Peyer's patch (tissue), 4 donors: ENCODE data around the gene BHMT. TPM values are rescaled to one million over a fixed set of nuclear protein-coding genes. Genes with fewer than 3 reads are reported as not detected.

Source experiments
- DNase-seq, 3 donors: peaks; one replicate each; pipeline ENCODE4 v3.0.0-alpha.2; 2017 to 2019
- H3K27ac ChIP-seq, 4 donors: fragments of 200-600 bp; sonication (generic); one replicate each; pipeline ENCODE4 v1.5.1; 2016 to 2019
- H3K27me3 ChIP-seq, 2 donors: fragments of 200-600 bp; sonication (generic); one replicate each; pipeline ENCODE4 v1.5.1; 2019
- H3K36me3 ChIP-seq, 3 donors: fragments of 200-600 bp; sonication (generic); one replicate each; pipeline ENCODE4 v1.5.1; 2016 to 2019
- H3K4me1 ChIP-seq, 4 donors: fragments of 200-600 bp; sonication (generic); one replicate each; pipeline ENCODE4 v1.5.1; 2016 to 2019
- H3K4me3 ChIP-seq, 4 donors: fragments of 200-600 bp; sonication (generic); 1 replicate in 3 of 4; 2 replicates in 1 of 4; pipeline ENCODE4 v1.5.1; 2016 to 2019; ENCODE audit warnings: mild to moderate bottlenecking in 1 of 4
- H3K9me3 ChIP-seq, 4 donors: fragments of 200-600 bp; sonication (generic); one replicate each; pipeline ENCODE4 v1.5.1; 2016 to 2019; ENCODE audit warnings: mild to moderate bottlenecking in 1 of 4
- POLR2A ChIP-seq, 2 donors: fragments of 450-650 bp; IDR thresholded peaks; one replicate each; pipeline ENCODE4 v1.5.1; 2017; ENCODE audit warnings: antibody characterized with exemption in 2 of 2, mild to moderate bottlenecking in 2 of 2, moderate library complexity in 2 of 2
- total RNA-seq, 4 donors: library from RNA; depleted of rRNA; stranded (reverse); fragments of >200 nt; gene quantifications; one replicate each; pipeline ENCODE4 v1.1.0, GENCODE V29; 2016
- TF ChIP-seq, protein P1 (sequence below), 6 experiments: fragments of 450-650 bp in 4 of 6; fragments of 200-600 bp in 2 of 6; sonication (generic) in 1 of 6; IDR thresholded peaks; one replicate each; pipeline ENCODE4 v1.5.1; 2017 to 2019; ENCODE audit warnings: antibody characterized with exemption in 6 of 6, mild to moderate bottlenecking in 3 of 6, moderate library complexity in 1 of 6

Gene BHMT
- total RNA-seq, 4 donors from 2014 or later = not detected

DNA sequence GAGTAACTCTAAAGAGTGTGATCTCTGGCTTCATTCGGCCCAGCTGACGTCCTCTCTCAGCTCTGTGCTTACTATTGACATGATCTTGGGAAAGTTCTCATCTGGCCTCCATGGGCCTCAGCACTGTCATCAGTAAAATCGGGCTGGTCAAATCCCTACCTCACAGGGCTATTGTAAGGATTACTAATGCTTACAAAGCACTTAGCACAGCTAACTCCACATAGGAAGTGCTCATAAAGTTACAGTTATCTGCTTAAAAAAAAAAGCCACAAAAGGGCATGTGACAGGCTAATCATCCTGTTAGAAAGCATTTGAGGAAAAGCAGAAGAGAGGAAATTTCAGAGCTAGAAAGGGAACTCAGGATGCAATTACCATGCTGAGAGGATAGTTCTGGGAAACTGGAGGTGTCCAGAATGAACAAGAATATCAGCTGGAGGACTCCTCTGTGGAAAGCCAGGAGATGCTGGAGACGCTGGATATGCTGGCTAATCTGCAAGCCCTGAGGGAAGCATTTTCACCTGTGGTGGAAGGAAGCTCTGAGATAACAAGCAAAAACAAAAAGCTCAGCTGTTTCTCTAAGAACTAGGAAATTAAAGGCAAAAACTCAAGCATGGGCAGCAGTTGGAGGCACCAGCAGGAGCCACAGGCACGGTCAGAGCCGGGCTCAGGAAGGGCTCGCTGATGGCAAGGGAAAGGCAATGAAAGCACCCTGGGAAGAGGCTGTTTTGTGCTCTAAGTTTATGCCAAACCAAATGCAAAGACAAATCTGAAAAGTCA lies 4.4 kb upstream of the BHMT start:
- Histone ChIP-seq H3K4me1 (peaks cover 0 to 8% (median 3%) of the 10 kb centered on the region in 4 donors), H3K4me3 (no peak overlapping the region), H3K9me3 (no peaks in the 10 kb centered on the region), H3K27me3 (peaks cover 0 to 13% of the 10 kb centered on the region in 2 donors), H3K27ac (no peak overlapping the region), H3K36me3 (no peaks in the 10 kb centered on the region)
- TF ChIP-seq, protein P1, sequence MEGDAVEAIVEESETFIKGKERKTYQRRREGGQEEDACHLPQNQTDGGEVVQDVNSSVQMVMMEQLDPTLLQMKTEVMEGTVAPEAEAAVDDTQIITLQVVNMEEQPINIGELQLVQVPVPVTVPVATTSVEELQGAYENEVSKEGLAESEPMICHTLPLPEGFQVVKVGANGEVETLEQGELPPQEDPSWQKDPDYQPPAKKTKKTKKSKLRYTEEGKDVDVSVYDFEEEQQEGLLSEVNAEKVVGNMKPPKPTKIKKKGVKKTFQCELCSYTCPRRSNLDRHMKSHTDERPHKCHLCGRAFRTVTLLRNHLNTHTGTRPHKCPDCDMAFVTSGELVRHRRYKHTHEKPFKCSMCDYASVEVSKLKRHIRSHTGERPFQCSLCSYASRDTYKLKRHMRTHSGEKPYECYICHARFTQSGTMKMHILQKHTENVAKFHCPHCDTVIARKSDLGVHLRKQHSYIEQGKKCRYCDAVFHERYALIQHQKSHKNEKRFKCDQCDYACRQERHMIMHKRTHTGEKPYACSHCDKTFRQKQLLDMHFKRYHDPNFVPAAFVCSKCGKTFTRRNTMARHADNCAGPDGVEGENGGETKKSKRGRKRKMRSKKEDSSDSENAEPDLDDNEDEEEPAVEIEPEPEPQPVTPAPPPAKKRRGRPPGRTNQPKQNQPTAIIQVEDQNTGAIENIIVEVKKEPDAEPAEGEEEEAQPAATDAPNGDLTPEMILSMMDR (IDR thresholded peaks at IDR 0.05) = no peak
- TF ChIP-seq POLR2A (IDR thresholded peaks at IDR 0.05) = no peak
- DNase-seq = no peak

DNA sequence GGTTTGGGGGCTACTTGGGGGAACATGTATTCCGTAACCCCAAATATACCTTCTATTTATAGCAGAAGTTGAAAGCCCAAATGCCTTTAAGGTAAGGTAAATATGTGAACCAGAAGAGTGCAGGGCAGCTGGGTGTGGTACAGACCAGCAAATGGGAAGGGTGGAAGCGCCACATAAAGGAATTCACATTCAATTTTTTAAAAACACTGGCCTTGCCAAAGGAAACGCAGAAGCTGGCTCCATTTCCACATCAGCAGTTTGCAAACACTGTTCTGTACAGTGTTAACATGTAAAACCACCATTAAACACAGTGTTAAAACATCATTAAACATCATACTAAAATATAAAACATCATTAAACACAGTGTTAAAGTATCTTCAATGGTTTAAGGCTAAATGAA lies 3.5 kb upstream of the BHMT start:
- no peaks in the 10 kb centered on the region for H3K36me3 ChIP-seq
- no peak overlapping the region for H3K27ac ChIP-seq
- peaks cover 0 to 15% of the 10 kb centered on the region in 2 donors for H3K27me3 ChIP-seq
- H3K9me3 ChIP-seq = no peaks in the 10 kb centered on the region
- H3K4me1 ChIP-seq = peaks cover 0 to 8% (median 3%) of the 10 kb centered on the region in 4 donors
- H3K4me3 ChIP-seq = no peak overlapping the region
- TF ChIP-seq POLR2A (IDR thresholded peaks at IDR 0.05) = no peak
- TF ChIP-seq, protein P1 (IDR thresholded peaks at IDR 0.05) = no peak
- no peak for DNase-seq

DNA sequence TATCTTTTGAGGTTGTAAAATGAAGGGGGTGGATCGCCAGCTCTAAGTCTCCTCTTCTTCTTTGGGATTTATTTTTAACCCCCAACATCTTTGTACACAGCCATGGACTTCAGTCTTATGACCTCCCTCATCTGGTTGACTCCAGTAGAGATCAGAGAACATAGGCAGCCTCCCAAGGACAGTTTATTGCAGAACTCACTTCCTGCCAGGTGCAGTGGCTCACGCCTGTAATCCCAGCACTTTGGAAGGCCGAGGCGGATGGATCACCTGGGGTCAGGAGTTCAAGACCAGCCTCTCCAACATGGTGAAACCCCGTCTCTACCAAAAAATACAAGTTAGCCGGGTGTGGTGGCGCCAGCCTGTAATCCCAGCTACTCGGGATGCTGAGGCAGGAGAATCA lies 2.8 kb upstream of the BHMT start:
- no peaks in the 10 kb centered on the region for H3K9me3 ChIP-seq
- no peak overlapping the region for H3K27ac ChIP-seq

DNA sequence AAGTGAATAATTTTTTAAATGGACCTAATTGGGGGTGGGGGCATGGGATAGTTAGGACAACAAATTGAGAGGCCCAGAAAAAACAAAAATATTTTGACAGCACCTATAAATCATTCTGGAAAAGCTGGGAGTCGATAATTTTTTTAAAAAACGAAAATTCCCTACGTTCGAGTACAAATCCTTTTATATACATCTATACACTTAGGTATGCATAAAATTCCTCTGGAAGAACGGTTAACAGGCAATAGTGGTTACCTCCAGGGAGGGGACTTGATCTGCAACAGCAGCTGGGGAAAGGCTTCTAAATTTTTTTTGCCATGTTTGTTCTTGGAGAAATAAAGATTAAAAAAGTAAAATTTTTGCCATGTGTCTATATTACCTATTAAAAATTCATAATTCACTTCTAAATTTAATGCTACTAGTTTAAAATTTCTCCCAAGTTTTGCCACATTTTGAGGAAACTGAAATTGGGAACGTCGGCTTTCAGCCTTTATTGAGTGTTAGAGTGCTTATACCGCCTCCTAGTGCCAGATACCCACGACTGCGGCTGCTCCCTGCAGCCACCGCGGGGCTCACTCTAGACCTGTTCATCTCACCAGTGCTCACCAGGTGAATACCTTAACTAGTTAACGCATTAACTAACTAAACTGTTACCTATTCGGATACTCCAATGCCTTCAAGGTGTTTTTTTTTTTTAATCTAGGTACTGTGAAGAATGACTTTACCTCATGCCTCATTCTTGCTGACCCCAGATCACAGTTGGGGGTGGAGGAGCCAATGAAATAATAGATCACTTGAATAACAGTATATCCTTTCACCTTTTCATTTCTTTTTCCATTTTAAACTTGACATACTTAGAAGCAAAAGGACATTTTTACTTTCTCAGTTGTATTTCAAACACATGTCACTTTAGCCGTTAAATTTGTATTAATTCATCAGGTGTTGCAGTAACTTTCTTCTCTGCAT lies 1.8 kb upstream of the BHMT start:
- peak in 1 of 3 donors; percentile 52 for DNase-seq

More for the DNA sequence above, 2.8 kb upstream of the BHMT start:
- TF ChIP-seq, protein P1 (IDR thresholded peaks at IDR 0.05) = no peak
- no peak for TF ChIP-seq POLR2A (IDR thresholded peaks at IDR 0.05)
- peaks cover 0 to 15% of the 10 kb centered on the region in 2 donors for H3K27me3 ChIP-seq
- no peaks in the 10 kb centered on the region for H3K36me3 ChIP-seq
- no peak for DNase-seq
- H3K4me3 ChIP-seq = no peak overlapping the region
- H3K4me1 ChIP-seq = peaks cover 0 to 8% (median 3%) of the 10 kb centered on the region in 4 donors

More for the DNA sequence above, 1.8 kb upstream of the BHMT start:
- H3K36me3 ChIP-seq = no peaks in the 10 kb centered on the region
- TF ChIP-seq, protein P1 (IDR thresholded peaks at IDR 0.05) = peak in 3 of 6 experiments; percentile 25 to 35 (median 34)
- TF ChIP-seq POLR2A (IDR thresholded peaks at IDR 0.05) = no peak
- H3K4me3 ChIP-seq = no peak overlapping the region
- H3K27me3 ChIP-seq = peaks cover 0 to 15% of the 10 kb centered on the region in 2 donors
- no peak overlapping the region for H3K27ac ChIP-seq
- H3K4me1 ChIP-seq = peaks cover 0 to 8% (median 3%) of the 10 kb centered on the region in 4 donors
- H3K9me3 ChIP-seq = no peaks in the 10 kb centered on the region
